HepG2 (cell line): ENCODE measurements around the gene OBSL1. TPM values are rescaled to one million over a fixed set of nuclear protein-coding genes. Genes with fewer than 3 reads are reported as not detected.

Experiments used
- CREBL2 ChIP-seq: sonication (generic); formaldehyde crosslinking; IDR thresholded peaks from 2 replicates; pipeline ENCODE4 v1.8.1; 2023; ENCODE audit warnings: missing genetic modification reagents, mild to moderate bottlenecking, borderline replicate concordance
- DDIT3 ChIP-seq: sonication (generic); formaldehyde crosslinking; IDR thresholded peaks from 2 replicates; pipeline ENCODE4 v1.4.0; 2020; ENCODE audit warnings: mild to moderate bottlenecking, missing genetic modification reagents
- JDP2 ChIP-seq: sonication (generic); formaldehyde crosslinking; IDR thresholded peaks from 2 replicates; pipeline ENCODE4 v1.8.1; 2022; ENCODE audit warnings: missing genetic modification reagents, borderline replicate concordance
- RELA ChIP-seq: sonication (generic); formaldehyde crosslinking; IDR thresholded peaks from 2 replicates; pipeline ENCODE4 v1.4.0; 2020; ENCODE audit warnings: missing genetic modification reagents
- SMARCE1 ChIP-seq: fragments of 450-650 bp; IDR thresholded peaks from 2 replicates; pipeline ENCODE4 v1.6.1; 2017; ENCODE audit warnings: borderline replicate concordance
- TIGD3 ChIP-seq: sonication (generic); formaldehyde crosslinking; IDR thresholded peaks from 2 replicates; pipeline ENCODE4 v1.5.1; 2020; ENCODE audit warnings: mild to moderate bottlenecking, missing genetic modification reagents, borderline replicate concordance
- WIZ ChIP-seq: sonication (generic); formaldehyde crosslinking; IDR thresholded peaks from 2 replicates; pipeline ENCODE4 v1.5.1; 2020; ENCODE audit warnings: mild to moderate bottlenecking, missing genetic modification reagents
- ZBTB33 ChIP-seq: sonication (generic); formaldehyde crosslinking; IDR thresholded peaks from 2 replicates; pipeline ENCODE4 v1.4.0; 2020; ENCODE audit warnings: missing genetic modification reagents
- ZNF281 ChIP-seq: sonication (generic); formaldehyde crosslinking; IDR thresholded peaks from 2 replicates; pipeline ENCODE4 v1.4.0; 2020; ENCODE audit warnings: missing genetic modification reagents, borderline replicate concordance
- polyA plus RNA-seq, 8 experiments: library from polyadenylated mRNA; depleted of rRNA in 3 of 8; stranded (reverse) in 7 of 8; unstranded in 1 of 8; fragments of >200 nt; fragmentation: Illumina TruSeq in 4 of 8; extraction: Trizol in 4 of 8; gene quantifications; 2 replicates each; pipeline versions ENCODE4 v1.2.1 to v1.2.3, GENCODE V29; 2011 to 2016; ENCODE audit warnings: low read depth in 4 of 8, missing spikeins in 1 of 8, mixed read lengths in 1 of 8; ENCODE audit not compliant: insufficient read depth in 1 of 8
- total RNA-seq, 5 experiments: library from RNA; depleted of rRNA; stranded (reverse); fragments of >200 nt; fragmentation: Illumina TruSeq; extraction: Trizol; gene quantifications; 2 replicates each; pipeline ENCODE4 v1.2.3, GENCODE V29; 2016; ENCODE audit warnings: low read depth in 1 of 5
- TF ChIP-seq, protein P1 (sequence below): sonication (generic); formaldehyde crosslinking; conservative IDR thresholded peaks from 2 replicates; pipeline ENCODE4 v1.4.0; 2020; ENCODE audit warnings: missing genetic modification reagents
- TF ChIP-seq, protein P2 (sequence below): sonication (generic); formaldehyde crosslinking; IDR thresholded peaks from 2 replicates; pipeline ENCODE4 v1.5.0; 2020; ENCODE audit warnings: missing genetic modification reagents, mild to moderate bottlenecking, borderline replicate concordance
- TF ChIP-seq, protein P3 (sequence below): sonication (generic); formaldehyde crosslinking; IDR thresholded peaks from 2 replicates; pipeline ENCODE4 v1.4.0; 2020; ENCODE audit warnings: mild to moderate bottlenecking, missing genetic modification reagents
- TF ChIP-seq, protein P4 (sequence below): sonication (generic); formaldehyde crosslinking; IDR thresholded peaks from 2 replicates; pipeline ENCODE4 v1.9.0; 2022; ENCODE audit warnings: missing genetic modification reagents, mild to moderate bottlenecking, borderline replicate concordance
- TF ChIP-seq, protein P5 (sequence below): sonication (generic); formaldehyde crosslinking; IDR thresholded peaks from 2 replicates; pipeline ENCODE4 v1.8.1; 2023; ENCODE audit warnings: mild to moderate bottlenecking, moderate library complexity, missing genetic modification reagents

The OBSL1 gene
- total and polyA plus RNA-seq, 2 of the 13 experiments (the other 11 are each of a cell fraction or from before 2014, with no cell fraction given), result 86.7 to 218 TPM

DNA sequence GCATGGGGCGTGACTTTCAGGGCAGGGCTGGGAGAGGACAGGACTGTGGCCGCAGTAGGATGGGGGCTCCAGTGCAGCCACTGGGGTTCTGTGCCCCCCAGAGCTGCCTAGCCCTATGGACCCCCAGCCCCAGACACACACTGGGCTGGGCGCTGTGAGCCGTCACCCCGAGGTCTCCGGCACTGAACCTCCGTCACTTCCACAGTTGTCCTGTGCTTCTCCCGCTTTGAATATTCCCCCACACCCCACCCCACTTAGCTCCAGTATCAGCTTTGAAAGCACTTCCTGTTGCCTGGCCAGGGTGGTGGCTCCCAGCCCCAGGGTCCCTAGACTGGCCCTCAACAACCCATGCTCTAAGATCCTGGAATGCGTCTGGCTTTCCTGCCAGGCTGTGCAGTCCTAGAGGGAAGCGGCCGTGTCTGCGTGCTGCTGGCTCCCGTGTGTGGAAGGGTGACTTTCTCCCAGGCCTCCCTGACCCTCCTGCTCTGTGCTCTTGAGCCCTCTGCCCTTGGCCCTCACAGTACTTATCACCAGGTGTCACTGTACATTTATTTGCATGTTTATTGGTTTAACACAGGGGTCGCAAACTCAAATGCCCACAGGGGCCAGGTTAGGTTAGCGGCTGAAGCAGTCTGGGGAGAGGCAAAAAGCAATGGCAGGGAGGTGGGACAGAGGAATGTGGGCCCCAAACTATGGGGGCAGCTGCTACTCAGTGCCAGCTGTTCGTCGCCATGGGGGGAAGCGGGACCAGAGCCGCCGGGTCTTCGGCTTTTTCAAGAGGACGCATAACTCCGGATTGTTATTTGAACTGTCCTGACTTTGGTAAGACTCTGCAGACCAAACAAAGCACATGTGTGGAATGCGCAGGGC, 9.9 kb downstream of the OBSL1 start (continued):
- TF ChIP-seq, protein P1, sequence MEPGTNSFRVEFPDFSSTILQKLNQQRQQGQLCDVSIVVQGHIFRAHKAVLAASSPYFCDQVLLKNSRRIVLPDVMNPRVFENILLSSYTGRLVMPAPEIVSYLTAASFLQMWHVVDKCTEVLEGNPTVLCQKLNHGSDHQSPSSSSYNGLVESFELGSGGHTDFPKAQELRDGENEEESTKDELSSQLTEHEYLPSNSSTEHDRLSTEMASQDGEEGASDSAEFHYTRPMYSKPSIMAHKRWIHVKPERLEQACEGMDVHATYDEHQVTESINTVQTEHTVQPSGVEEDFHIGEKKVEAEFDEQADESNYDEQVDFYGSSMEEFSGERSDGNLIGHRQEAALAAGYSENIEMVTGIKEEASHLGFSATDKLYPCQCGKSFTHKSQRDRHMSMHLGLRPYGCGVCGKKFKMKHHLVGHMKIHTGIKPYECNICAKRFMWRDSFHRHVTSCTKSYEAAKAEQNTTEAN, result no peak
- TF ChIP-seq, protein P2, sequence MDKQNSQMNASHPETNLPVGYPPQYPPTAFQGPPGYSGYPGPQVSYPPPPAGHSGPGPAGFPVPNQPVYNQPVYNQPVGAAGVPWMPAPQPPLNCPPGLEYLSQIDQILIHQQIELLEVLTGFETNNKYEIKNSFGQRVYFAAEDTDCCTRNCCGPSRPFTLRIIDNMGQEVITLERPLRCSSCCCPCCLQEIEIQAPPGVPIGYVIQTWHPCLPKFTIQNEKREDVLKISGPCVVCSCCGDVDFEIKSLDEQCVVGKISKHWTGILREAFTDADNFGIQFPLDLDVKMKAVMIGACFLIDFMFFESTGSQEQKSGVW (CRISPR knock-in tag), result no peak
- TF ChIP-seq, protein P3, sequence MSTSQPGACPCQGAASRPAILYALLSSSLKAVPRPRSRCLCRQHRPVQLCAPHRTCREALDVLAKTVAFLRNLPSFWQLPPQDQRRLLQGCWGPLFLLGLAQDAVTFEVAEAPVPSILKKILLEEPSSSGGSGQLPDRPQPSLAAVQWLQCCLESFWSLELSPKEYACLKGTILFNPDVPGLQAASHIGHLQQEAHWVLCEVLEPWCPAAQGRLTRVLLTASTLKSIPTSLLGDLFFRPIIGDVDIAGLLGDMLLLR, result no peak
- TF ChIP-seq WIZ (CRISPR knock-in tag) (no peak), ZNF281 (CRISPR knock-in tag) (no peak), ZBTB33 (CRISPR knock-in tag) (peak; percentile 78), TIGD3 (CRISPR knock-in tag) (no peak), RELA (no peak), SMARCE1 (no peak), JDP2 (no peak), DDIT3 (CRISPR knock-in tag) (no peak), CREBL2 (no peak)
- TF ChIP-seq, protein P4, sequence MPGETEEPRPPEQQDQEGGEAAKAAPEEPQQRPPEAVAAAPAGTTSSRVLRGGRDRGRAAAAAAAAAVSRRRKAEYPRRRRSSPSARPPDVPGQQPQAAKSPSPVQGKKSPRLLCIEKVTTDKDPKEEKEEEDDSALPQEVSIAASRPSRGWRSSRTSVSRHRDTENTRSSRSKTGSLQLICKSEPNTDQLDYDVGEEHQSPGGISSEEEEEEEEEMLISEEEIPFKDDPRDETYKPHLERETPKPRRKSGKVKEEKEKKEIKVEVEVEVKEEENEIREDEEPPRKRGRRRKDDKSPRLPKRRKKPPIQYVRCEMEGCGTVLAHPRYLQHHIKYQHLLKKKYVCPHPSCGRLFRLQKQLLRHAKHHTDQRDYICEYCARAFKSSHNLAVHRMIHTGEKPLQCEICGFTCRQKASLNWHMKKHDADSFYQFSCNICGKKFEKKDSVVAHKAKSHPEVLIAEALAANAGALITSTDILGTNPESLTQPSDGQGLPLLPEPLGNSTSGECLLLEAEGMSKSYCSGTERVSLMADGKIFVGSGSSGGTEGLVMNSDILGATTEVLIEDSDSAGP (CRISPR knock-in tag), result peak; percentile 48; the same call in 1 of the 2 replicates
- TF ChIP-seq, protein P5, sequence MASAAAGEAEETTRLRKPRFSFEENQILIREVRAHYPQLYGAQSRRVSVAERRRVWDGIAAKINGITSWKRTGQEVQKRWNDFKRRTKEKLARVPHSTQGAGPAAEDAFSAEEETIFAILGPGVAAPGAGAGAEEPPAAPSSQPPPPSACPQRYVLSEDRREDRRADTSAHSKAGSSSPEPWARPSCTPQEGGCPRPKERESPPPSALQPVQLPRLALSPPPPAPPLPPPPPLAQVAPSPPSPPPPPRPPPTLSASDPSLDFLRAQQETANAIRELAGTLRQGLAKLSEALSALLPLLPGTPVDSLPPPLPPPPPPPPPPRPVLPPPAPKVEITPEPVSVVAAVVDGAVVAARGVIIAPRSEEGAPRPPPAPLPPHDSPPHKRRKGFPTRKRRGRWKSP (CRISPR knock-in tag), result no peak
